Fibroblast of skin of back (primary cell): ENCODE measurements around the gene MICAL3.
"Not testable (repeated sequence)": the region's sequence is repeated elsewhere in the genome, so short reads cannot be mapped to it uniquely, and the experiment has no call there.

Experiments
- DNase-seq: peaks from one replicate; pipeline ENCODE4 v3.0.0-alpha.2; 2013

MICAL3 gene

DNA sequence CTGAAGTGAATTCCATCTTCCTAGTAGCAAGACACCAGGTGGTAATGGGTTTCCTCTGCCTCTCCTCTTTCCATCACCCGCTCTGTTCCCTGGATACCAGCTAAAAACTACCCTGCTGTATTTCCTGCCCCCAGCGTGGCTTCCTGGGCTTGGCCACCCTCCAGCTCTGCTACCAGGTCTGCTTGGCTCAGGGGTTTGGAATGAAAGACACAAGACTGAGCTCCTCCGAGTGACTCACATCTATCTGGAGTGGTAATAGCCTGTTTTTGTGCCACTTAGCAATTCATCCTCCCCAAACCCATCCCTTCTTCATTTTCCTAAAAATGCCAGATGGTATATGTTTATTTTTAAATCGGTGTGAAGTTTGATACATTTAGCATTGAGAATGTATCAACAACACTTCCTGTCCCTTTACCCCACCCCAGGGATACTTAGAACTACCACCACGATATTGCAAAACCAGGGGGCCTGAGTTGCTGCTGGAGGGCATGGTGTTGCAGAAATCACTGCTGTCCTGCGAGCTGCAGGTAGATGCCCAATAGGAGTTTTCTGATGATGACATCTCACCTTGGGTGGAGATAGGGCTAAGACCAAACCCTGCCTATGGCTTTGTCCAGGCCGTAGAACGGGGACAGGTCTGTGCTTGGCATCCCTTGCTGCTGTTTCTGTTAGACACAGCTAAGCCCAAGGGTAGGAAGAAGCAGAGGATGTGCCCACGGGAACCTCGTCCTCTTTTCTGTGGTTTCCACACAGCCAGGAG is 7.5 kb upstream of the MICAL3 start:
- DNase-seq, result peak; percentile 98

DNA sequence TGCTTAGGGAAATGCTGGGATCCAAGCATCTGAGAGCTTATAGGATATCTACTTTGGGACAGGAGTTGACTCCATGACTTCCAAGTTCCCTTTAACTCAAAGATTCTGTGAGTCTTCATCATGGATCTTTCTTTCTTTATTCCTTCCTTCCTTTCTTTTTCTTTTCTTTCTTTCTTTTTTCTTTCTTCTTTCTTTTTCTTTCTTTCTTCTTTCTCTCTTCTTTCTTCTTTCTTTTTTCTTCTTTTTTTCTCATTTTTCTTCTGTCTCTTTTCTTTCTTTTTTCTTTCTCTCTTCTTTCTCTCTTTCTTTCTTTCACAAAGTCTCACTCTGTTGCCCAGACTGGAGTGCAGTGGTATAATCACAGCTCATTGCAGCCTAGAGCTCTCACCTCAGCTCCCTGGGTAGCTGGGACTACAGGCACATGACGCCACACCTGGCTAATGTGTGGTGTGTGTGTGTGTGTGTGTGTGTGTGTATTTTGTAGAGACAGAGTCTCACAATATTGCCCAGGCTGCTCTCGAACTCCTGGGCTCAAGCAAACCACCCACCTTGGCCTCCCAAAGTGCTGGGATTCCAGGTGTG is 5.4 kb upstream of the MICAL3 start:
- DNase-seq, result no peak

DNA sequence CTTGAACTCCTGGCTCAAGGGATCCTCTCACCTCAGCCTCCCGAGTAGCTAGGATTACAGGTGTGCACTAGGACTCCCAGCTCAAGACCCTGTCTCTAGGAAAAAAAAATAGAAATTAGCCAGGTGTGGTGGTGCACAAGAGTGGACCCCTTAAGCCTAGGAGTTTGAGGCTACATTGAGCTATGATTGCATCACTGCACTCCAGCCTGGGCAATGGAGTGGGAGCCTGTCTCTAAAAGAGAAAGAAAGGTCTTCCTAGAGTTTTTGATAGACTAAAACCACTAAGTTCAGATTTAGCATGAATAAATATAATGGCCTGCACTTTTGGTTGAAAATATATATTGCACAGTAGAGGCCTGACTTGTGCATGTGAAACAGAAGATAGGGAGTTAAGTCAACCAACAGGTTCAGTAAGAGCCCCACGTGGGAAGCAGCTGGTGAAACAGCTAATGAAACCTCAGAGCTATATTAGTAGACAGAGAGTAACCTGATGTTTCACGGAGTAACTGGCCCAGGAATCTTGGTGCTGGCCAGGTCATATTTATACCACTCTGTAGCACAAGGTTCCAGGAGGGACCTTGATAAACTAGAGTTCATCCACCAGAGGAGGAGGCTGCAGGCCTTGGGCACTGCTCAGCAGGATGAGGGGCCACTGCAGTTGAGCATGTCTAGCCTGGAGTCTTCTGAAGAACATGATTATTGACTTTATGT is 4.6 kb upstream of the MICAL3 start:
- DNase-seq, result no peak

DNA sequence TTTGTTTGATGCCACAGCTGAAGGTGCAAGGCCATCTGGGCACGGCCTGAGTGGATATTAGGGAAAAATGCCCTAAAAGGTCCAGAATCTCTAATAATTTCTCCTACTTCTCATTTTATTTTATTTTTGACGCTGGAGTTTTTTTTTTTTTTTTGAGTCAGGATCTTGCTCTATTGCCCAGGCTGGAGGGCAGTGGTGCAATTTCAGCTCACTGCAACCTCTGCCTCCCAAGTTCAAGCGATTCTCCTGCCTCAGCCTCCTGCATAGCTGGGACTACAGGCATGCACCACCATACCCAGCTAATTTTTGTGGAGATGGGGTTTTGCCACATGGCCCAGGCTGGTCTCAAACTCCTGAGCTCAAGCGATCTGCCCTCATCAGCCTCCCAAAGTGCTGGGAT is 1.5 kb upstream of the MICAL3 start:
- not testable (repeated sequence) for DNase-seq

DNA sequence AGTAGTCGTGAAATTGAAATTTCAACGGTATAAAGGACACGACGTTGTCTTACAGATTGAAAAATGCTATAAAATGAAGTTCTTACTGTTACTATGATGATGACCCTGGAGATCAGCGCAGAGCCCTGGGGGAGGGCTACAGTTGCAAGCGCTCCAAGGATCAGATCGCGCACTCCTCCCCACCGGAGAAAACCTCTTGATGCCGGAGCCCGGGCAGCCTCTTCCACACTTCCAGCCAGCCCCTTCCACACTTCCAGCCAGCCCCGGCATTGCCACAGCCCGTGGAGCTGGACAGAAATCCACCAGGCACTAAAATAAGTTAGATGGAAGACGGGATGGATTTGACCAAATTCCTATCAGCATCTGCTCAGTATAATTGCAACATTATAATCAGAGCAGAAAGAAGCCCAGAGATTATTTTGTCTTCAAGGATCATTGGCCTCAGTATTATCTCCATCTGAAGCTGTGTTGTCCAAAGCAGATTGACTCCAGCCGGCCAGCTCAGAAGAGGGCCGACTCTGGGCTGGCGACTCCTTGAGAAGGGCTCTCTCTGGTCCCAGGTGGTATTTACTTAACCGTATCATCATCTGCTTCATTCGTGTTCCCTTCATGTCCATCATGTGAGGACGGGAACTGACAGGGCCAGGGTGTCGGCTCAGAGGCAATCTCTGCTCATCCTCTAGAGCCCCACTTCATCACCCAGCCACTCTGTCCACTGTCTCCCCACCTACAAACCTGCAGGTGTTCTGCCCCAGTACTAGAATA is 777 bp upstream of the MICAL3 start:
- no peak for DNase-seq

DNA sequence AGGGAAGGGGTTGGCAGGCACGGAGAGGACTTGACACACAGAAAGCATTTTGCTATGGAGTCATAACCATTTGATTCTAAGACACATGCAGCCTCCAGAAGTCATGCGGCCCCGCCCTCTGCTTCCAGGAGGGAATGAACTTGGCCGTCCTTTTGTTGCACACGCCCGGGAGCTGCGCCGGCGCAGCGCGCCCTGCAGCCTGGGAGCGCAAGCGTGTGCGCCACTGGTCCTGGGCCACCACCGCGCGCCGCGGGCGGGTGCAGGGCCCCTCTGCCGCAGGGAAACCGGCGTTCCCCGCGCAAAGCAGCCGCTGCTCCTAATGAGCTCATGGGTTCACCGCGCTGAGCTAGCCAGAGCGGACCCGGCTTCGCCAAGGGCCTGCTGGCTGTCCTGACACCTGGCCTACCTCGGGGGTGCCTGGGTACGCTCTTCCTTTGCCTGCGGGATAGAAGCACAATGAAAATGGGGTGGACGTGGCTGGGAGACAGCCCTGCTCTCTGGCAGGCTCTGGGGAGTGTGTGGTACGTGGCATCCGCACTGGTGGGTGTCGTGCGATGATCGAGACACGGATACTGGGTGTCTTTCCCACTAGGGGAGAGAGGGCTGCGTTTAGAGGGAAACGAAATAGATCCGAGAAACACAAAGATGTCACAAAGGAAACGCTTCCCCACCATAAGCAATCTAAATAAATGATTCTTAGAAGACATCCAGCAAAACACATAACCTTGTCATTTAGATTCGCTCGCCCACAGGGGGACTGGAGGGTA is 669 bp downstream of the MICAL3 start:
- peak; percentile 87 for DNase-seq

DNA sequence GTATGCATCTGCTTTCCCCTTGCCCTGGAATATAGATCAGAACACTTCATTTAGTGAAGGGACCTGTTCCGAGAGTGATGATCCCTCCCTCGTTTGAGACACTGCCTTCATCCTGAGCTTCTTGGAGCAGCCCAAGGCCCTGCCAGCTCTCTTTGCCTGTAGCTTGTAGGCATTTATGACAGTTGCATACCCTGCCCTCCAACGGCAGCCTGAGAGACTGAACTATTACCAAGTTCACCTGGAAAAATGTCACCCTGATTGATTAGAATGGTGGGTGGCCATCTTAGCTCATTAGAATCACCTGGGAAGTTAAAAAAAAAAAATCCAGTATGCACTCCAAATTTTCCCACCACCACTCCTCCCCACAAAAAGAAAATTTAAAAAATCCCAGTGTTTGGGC is 1.5 kb downstream of the MICAL3 start:
- no peak for DNase-seq

DNA sequence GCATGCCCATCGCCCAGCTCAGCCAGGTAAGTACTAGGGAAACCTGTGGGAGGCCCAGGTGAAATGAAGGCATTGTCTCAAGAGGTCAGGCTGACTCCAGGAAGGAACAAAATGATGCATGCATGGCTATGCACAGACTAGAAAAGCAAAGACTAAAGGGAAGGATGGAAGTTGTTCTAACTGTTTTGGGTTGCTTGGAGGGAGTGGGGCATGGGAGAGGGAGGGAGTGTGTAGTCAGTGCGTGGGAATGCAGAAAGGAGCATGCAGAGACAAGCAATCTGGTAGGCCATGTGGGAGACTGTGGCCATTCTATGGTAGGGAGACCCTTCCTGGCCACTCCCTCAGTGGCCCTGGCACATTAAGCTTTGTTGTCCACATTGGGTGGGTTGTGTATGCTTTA is 2.9 kb downstream of the MICAL3 start:
- DNase-seq, result no peak

DNA sequence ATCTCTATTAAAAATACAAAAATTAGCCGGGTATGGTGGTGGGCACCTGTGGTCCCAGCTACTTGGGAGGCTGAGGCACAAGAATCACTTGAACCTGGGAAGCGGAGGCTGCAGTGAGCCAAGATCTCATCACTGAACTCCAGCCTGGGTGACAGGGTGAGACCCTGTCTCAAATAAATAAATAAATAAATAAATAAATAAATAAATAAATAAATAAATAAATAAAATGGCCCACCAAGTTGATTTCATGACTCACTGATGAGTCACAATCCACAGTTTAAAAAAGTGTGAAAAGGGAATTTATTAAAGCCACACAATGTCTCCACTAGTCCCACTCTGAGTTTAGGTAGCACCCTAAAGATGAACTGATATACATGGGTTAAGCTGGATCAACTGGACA is 3.6 kb downstream of the MICAL3 start:
- not testable (repeated sequence) for DNase-seq

DNA sequence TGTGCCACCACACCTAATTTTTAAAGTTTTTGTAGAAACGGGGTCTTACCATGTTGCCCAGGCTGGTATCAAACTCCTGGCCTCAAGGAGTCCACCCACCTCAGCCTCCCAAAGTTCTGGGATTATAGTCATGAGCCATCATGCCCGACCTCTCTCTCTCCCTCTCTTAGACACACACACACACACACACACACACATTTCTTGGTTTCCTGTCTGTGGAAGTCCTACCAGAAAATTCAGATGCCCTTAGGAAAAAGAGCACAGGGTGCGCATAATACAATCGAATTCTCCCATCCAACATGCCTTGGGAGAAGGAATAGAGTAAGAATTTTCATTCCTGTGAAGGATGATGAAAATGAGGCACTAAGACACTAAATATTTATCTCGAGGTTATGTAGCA is 10.4 kb downstream of the MICAL3 start:
- DNase-seq, result no peak

DNA sequence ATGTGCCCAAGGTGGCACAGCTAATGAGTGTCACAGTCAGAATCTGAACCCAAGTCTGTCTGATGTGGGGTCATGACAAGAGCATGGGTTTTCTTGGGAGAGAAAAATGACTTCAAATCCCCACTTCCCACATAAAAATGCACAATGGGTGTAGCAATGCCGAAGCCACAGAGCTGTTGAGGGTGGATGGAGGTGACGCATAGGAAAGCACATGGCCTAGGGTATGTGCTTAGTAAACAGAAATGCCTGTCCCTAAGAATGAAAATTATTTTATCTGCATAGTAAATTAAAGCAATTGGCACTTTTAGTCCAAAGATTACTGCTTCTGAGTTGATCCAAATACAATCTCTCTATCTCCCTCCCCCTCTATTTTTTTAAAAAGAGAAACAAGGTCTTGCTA is 10.9 kb downstream of the MICAL3 start:
- no peak for DNase-seq

DNA sequence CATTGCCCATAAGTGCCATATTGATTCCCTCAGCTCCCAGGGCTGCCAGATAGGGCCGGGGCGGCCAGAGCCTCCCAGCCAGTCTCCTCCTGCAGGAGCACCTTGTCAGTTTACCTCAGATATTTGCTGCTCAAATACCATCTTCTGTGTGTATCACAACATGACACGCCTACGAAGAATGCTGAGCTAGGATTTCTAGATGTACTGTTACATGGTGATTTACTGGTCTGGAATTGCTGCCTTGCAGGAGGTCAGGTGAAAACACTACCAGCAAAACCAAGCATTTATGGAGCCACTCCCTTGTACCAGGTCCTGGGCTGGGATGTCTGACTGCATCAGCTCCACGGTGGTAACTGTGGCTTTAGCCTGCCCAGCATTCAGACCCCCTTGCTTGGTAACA is 11.8 kb downstream of the MICAL3 start:
- peak; percentile 34 for DNase-seq

DNA sequence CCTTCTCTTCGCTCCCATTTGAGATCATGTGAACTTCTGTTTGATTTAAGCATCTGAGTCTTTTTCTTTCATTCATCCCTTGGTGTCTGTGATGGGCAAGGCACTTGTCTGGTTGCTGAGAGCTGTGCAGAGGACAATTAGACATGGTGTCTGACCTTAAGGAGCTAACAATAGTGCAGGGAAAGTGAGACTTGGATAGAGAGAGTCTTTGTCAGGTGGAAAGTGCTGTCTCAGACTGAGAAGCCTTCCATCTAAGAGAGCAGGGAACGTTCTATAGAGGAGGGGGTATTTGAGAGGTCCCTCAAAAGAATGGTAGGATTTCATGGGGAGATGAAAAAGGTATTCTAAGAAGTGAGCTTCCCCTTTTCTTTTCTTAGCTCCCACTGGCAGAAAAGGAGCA is 14.1 kb downstream of the MICAL3 start:
- no peak for DNase-seq

DNA sequence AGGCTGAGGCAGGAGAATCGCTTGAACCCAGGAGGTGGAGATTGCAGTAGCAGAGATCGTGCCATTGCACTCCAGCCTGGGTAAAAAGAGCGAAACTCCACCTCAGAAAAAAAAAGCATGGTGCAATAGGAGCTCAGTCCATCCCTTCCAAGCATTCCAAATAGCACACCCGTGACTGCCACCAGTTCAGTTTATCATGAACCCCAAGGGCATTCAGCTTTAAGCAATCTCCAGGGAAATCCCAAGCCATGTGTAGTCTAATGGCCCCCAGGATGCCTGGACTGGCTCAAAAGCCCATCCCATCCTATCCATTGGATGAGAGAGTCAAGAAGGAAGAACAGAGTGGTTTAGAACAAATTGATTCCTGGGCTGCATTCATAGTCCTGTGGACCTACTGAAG is 16.2 kb downstream of the MICAL3 start:
- no peak for DNase-seq

DNA sequence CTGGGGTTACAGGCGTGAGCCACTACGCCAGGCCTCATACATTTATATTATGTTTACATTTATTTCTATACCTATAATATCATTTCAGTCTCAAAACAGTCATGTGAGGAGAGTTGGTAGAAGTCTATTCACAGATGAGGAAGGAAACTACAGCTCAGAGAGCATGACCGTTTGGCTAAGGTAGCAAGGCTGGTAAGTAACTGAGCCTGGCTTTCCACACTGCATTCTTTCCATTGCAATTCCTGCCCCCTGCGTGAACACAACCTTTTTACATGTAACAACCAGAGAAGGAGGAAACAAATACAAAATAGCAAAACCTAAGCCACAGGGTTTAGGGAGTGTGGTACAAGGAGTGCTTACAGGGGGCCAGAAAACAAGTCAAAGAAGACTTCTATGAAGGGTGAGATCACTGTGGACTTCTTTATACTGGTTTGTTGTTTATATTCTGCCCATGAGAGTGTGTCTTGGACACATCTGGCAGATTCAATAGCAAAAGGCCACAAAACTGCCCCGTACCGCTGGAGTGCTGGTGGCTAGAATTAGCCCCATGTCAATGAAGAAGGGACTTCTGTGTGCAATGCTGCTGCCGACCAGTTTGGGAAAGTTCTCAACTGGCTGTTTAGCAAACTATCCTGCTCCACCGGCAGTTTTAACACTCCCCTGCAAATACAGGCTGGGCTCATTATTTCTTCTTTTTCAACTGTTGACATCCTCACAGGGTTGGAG is 19.0 kb downstream of the MICAL3 start:
- DNase-seq, result no peak

DNA sequence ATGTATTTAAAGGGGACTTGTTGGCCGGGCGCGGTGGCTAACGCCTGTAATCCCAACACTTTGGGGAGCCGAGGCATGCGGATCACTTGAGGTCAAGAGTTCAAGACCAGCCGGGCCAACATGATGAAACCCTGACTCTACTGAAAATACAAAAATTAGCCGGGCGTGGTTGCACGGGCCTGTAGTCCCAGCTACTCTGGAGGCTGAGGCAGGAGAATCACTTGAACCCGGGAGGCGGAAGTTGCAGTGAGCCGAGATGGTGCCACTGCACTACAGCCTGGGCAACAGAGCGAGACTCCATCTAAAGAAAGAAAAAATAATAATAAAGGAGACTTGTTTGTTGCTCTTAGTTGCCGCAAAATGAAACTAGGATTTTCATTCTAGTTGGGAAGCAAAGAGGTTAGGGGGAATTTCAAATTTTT is 22.5 kb downstream of the MICAL3 start:
- DNase-seq, result not testable (repeated sequence)

DNA sequence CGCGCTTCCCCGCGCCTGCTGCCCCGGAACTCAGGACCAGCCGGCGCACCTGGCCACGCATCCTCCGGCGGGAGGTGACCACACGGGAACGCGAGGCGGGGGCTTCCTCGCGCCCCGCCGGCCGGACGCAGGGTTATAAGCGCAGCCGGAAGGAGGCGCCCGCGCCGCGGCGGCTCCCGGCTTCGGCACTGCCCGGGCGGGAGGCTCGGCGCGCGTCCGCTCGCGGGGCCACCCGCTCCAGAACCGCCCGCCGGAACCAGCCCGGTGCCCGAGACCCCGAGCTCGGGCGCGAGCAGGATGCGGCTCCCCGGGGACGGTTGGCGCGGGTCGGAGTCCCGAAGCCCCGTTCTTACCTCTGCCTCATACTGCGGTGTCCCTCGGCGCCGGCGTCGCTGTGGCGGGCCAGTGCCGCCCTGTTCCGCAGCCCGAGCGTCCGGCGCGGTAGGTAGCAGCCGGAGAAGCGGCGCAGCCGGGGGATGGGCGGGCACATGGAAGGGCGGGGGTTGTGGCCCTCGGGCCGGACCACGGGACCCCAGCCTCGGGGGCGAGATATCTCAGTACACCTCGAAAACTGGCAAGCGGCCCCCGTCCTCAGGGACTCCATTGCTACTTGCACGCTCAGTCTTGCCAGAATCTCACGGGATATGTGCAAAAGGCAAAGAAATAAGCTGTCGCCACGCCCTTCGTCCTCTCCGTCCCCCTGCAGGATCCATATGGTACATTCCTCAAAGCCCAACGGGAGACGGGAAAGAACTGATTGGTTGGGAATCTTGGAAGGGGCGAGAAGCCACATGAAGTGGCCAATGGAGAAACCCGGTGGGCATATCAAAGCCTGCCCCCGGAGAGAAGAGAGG is 23.1 kb downstream of the MICAL3 start:
- peak; percentile 99 for DNase-seq

DNA sequence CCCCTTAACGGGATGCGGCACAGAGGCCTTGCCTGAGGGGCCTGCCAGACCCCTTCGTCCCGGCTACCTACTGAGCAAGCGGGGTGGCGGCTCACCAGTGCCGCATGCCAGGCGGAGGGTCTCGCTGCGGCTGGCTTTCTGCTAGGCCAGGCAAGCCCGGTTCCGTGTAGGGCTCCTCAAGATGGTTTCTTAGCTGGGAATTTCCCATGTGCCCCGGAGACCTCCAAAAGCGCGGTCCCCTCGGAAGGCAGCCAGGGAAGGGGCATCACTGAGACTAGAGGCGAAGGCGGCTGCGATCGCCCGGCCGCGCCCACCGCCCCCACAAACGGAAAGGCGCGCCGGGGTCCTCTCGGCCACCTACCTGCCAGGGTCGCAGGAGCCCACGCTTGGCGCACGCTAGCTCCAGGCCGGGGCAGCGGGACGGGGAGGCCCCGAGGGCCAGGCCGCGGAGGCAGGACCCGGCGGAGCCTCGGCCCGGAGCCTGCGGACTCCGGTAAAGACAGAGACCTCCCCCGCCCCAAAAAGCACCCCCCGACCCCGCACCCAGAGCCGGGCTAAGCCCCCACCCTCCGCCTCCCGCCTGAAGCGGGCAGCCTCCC is 23.8 kb downstream of the MICAL3 start:
- DNase-seq, result peak; percentile 27

DNA sequence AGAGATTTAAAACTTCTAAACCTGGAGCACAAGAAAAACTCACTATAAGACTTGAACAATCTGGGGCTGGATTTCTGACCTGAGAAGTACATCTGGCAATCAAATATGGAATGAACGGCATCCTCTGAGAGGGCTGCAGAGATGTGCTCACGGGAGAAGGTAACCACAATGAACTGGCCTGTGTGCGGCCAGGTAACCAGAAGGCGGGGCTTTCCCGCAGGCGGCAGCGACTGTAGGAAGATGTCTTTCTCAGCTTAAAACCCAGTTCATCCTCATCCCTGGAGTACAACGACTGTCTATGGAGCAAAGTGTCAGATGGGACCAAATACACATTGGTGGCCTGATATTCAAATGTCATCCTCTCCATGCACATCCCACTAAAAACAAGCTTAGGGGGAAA is 24.5 kb downstream of the MICAL3 start:
- DNase-seq, result no peak

DNA sequence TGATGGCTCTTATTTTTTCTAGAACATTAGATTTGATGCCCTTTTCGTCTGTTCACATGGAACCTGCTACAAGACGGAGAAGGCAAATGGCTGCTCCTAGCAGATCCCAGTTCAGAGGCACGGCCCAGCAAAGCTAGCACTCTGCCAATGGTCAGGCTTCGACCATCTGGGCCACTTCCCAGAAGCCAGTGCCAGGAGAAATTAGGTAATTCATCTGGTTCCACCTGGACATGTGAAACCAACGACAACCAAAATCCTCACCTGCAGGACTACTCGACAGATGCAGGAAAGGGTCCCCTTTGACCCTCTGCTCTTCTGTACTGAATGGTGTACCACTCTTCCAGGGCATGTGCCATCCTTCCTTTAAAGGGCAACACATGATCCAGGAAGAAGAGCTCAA is 25.4 kb downstream of the MICAL3 start:
- no peak for DNase-seq
